GM21576 (cell line): ENCODE results near the gene ABHD17C.
"Not testable (repeated sequence)": the region's sequence is repeated elsewhere in the genome, so short reads cannot be mapped to it uniquely, and the experiment has no call there.

ENCODE experiments used
- ATAC-seq: cut with Tn5 transposase; IDR thresholded peaks from one replicate; pipeline ENCODE4 v1.9.1; 2021; ENCODE audit warnings: mild to moderate bottlenecking, moderate library complexity; ENCODE audit not compliant: unreplicated experiment

The ABHD17C gene

DNA sequence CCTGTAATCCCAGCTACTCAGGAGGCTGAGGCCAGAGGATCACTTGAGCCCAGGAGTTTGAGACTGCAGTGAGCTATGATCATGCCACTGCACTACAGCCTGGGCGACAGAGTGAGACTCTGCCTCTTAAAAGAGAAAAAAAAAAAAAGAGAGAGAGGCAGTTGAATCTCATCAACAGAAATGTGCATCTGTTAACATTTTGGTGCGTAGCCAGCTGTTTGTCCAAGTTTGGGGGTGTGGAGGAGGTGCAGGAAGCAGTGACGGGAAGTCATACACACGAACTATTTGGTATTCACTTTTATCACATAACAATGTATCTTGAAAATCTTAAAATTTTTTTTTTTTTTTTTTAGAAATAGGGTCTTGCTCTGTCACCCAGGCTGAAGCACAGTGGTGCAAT, 65.8 kb downstream of the ABHD17C start:
- no peak for ATAC-seq

- ATAC-seq, result no peak
These were observed 66.6 kb downstream of the ABHD17C start for GRCh38 chr15:80761754-80762153.

DNA sequence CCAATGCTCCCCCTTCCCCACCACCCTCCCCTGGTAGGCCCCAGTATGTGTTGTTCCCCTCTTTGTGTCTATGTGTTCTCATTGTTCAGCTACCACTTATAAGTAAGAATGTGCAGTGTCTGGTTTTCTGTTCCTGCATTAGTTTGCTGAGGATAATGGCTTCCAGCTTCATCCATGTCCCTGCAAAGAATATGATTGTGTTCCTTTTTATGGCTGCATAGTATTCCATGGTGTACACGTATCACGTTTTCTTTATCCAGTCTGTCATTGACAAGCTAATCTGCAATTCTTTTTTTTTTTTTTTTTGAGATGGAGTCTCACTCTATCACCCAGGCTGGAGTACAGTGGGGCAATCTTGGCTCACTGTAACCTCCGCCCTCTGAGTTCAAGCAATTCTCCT, 68.1 kb downstream of the ABHD17C start:
- not testable (repeated sequence) for ATAC-seq

- ATAC-seq, result no peak
These were observed 69.4 kb downstream of the ABHD17C start for GRCh38 chr15:80764535-80764934.

- no peak for ATAC-seq
These were observed 71.2 kb downstream of the ABHD17C start for GRCh38 chr15:80766275-80766674.

DNA sequence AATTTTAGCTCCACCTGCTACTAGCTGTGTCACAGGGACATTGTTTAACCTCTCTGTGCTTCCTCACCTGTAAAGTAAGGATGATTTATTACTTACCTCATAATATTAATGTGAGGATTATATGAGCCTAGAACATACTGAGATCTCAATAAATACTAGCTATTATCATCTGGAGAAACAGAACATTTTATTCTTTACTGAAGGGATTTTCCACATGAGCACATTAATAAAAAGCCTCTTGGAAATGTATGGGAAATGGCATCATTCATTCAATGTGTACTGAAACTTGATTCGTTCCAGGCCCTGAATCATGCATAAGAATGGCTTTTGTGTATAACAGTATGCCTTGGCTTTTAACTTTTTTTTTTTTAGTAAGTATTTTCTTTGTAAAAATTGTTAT, 73.0 kb downstream of the ABHD17C start:
- ATAC-seq, result no peak

- no peak for ATAC-seq
These were observed 74.2 kb downstream of the ABHD17C start for GRCh38 chr15:80769153-80769828.

DNA sequence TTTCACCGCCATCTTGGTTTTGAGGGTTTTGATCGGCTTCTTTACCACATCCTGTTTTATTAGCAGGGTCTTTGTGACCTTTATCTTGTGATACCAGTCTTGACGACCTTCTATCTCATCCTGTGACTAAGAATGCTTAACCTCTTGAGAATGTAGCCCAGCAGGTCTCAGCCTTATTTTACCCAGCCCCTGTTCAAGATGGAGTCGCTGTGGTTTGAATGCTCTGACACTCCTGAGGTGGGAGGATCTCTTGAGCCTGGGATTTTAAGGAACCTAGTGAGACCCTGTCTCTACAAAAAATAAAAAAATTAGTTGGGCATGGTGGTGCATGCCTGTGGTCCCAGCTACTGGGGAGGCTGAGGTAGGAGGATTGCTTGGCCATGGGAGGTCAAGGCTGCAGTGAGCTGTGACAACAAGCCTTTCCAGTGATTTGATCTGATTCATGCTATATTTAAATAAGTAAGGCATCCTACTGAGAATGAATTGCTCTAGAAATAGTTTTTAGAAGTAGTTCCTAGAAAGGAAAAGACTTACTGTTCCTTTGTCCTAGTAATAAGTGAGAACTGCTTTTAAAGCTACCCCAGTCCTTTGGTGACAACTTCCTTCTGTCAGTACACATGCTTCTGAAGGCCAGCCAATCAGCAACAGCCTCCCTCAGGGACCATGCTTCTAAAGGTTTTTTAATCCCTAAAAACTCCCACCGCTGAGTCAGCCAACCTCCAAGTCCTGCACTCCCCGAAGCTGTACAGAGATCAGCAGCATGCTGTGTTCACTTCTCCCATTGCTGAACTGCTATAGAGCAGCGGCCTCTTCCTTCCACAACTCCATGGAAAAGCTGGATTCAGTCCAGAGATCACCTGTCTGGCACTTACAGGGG, 75.0 kb downstream of the ABHD17C start:
- ATAC-seq, result no peak

DNA sequence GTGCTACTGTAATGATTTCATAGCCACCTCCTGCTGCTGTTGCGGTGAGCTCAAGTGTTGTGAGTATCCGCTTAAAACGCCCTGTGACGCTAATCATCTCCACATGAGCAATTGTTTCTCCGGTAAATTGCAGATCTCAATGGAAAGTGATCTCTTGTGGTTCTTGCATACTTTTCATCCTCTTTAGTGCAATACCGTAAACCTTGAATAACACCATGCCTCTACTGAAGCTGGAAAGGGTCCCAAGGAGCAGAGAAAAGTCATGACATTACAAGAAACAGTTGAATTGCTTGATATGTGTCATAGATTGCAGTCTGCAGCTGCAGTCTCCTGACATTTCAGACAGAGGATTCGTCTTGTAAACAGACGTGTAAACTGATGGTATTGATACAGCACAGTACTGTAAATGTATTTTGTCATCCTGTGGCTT, 78.0 kb downstream of the ABHD17C start:
- ATAC-seq, result no peak

DNA sequence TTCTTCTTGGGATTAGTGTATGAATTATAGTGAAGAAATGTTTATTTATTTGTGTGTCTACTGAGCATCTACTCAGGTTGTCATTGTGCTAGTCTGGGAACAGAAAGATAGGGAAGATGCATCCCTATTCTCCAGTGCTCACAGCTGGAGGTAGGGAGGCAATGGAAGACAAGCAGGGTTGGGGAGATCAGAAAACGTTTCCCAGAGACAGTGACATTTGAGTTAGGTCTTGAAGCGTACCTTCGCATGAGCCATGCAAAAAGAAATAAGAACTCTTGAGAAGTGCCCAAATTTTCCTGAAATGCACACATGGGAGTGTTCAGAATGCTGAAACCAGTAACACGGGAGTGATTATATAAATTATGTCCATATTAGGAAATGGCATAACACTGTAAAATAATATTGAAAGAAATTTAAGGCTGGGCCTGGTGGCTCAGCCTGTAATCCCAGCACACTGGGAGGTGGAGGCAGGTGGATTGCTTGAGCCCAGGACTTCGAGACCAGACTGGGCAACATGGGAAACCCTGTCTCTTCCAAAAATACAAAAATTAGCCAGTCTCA, 78.8 kb downstream of the ABHD17C start:
- no peak for ATAC-seq

GRCh38 chr15:80774486-80774885, 79.4 kb downstream of the ABHD17C start:
- ATAC-seq, result no peak

GRCh38 chr15:80775338-80775737, 80.2 kb downstream of the ABHD17C start:
- no peak for ATAC-seq

GRCh38 chr15:80776420-80777045, 81.4 kb downstream of the ABHD17C start:
- ATAC-seq, result no peak

DNA sequence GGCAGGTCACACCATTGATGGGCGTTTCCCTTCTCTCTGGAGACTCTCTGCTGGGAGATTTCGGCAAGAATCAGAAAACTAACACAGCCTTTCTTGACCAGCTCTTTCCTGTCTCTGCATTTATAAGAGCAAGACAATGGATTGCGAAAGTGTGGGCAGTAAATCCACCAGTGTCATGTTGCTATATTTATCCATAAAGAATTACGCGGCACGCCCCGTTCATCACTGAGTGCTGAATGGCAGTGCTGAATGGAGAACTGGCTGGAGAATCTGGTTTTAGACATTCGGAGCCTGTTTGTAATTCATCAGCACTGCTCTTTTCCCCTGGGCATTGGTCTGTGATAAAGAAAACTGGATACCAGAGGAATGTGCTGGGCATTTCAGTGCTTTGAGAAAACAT, 82.0 kb downstream of the ABHD17C start:
- ATAC-seq, result no peak

DNA sequence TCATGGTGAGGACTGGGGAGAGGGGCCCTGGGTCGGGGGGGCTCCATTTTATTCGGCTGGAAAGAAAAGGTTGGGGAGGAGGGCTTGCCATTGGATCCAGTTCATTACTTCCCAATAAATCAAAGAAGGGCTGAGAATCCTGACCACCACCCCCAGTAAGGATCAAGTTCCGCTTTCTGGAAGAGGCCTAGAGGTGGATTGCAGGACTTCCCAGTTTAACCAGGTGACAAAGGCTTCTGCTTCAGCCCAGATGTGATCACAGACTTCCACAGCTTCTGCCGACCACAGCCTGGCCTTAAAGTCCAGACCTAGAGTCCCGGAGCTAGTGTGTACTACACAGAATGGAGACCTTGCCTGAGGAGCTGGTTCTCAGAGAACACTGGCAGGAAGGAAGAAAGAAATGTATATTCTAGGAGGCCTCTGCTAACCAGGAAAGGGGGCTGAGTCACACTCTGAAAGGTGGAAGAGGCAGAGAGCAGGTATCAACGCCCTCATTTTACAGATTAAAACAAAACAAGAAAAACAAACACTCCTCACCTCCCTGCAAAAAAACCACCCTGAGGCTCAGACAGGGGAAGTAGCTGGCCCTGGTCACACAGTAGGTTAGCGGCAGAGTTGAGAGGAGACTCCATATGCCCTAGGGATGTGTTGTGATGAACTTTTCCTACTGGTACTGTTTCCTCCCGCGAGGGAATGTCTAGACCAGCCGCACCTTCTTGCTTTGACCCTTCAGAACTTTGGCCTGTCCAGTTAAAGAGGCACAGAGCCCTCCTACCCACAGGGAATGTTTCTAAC, 82.9 kb downstream of the ABHD17C start:
- ATAC-seq, result no peak

DNA sequence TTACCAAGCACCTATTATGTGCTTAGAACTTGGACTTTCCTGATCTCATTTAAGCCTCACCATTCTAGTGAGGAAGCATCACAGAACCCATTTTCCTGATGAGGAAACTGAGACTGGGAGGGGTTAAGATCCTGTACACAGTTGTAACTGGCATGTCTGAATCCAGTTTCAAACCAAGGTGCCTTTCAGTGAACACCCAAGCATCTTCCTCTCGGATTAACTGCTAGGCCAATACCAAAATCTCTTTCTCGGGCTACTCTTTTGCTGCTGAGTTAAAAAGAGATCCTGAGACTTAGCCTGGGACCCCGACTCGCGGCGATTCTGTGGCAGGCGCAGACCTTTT, 83.5 kb downstream of the ABHD17C start:
- ATAC-seq, result no peak

- no peak for ATAC-seq
These were observed 84.0 kb downstream of the ABHD17C start, which contains the start of gene CEMIP for GRCh38 chr15:80778964-80779657. Gene CEMIP, plus strand, starts transcription at chr15:80779370. Its CDS starts 94,510 bp downstream, at chr15:80873880.

DNA sequence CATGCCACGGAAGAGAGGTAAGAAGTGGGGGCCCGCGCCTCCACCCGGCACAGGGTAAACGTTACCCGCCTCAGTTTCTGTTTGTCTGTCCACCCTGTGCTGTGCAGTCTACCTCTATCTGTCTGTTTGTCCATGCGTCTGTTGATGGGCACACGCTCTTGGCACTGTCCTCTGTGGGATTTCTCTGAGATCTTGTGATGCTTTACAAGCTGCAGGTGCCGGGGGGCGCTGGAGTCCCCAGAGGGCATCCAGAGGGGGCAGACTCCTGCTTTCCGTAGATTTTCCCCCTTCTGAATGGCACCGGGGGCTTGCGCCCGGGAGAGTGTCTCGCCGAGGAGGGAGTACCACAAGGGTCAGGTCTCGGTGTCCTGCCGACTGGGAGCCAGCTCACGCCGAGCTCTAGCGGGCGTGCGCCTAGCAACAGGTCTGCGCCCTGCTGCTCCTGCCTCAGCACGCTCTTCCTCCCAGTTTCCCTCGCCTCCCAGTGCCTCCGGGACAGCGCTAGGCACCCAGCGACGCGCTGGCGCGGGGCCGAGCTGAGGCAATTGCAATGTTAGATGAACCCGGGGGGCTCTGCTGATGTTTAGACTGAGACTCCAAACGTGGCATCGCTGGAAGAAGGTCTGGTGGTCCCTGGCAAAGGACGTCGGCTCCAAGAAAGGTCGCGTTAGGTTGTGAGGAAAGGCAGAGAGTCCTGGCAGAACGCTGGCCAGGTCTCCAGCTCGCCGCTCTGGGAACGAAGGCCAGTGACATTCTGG, 84.7 kb downstream of the ABHD17C start:
- no peak for ATAC-seq
